Measurements from ENCODE around the gene MAP2K1. TPM values are rescaled to one million over a fixed set of nuclear protein-coding genes. Genes with fewer than 3 reads are reported as not detected.
"Not testable (repeated sequence)": the region's sequence is repeated elsewhere in the genome, so short reads cannot be mapped to it uniquely, and the experiment has no call there.

MAP2K1 gene
- total RNA-seq, 1 donor from 2014 or later = 66.5 TPM

- Mint-ChIP-seq H3K36me3 (ENCODE audit: low read depth, unreplicated experiment) (peaks cover 21% of the 10 kb centered on the region), H3K4me3 (ENCODE audit: unreplicated experiment) (no peak overlapping the region), H3K27ac (ENCODE audit: unreplicated experiment) (no peak overlapping the region), H3K27me3 (ENCODE audit: low read depth, unreplicated experiment) (no peaks in the 10 kb centered on the region), H3K9me3 (ENCODE audit: unreplicated experiment) (peaks cover 3% of the 10 kb centered on the region), H3K4me1 (ENCODE audit: low read depth, unreplicated experiment) (peaks cover 19% of the 10 kb centered on the region)
- H3K9me3 ChIP-seq (ENCODE audit: insufficient read depth, low read depth, low read length) = no peaks in the 10 kb centered on the region
- no peaks in the 10 kb centered on the region for H4K20me1 ChIP-seq (ENCODE audit: insufficient read depth, low read length)
- no peaks in the 10 kb centered on the region for H3K79me2 ChIP-seq (ENCODE audit: insufficient read depth, low read length)
- no peak overlapping the region for H3K9ac ChIP-seq (ENCODE audit: low read length)
- no peaks in the 10 kb centered on the region for H3K36me3 ChIP-seq (ENCODE audit: insufficient read depth, low read length)
- no peak for FAIRE-seq
- peaks cover 13% of the 10 kb centered on the region for H3K4me1 ChIP-seq (ENCODE audit: insufficient read depth, low read length)
- DNase-seq (ENCODE audit: low read depth) = no peak
- H3K27me3 ChIP-seq (ENCODE audit: insufficient read depth, low read length) = no peaks in the 10 kb centered on the region
- H3K4me2 ChIP-seq (ENCODE audit: low read length) = no peak overlapping the region
- no peak overlapping the region for H3K27ac ChIP-seq (ENCODE audit: low read depth, low read length)
- H2AFZ ChIP-seq (ENCODE audit: low read depth, low read length) = no peak overlapping the region
- no peak for TF ChIP-seq EZH2 (IDR thresholded peaks at IDR 0.05; ENCODE audit: insufficient read depth, low read length)
- TF ChIP-seq CTCF (IDR thresholded peaks at IDR 0.05; ENCODE audit: insufficient read depth, low read depth, low read length) = no peak
- H3K4me3 ChIP-seq (ENCODE audit: insufficient read depth, low read depth, low read length) = no peak overlapping the region
These were observed 75.9 kb downstream of the MAP2K1 start for GRCh38 chr15:66462627-66463026.

GRCh38 chr15:66465294-66465693 is 78.6 kb downstream of the MAP2K1 start:
- not testable (repeated sequence) for H3K4me2 ChIP-seq (ENCODE audit: low read length); H3K79me2 ChIP-seq (ENCODE audit: insufficient read depth, low read length); H3K4me3 Mint-ChIP-seq (ENCODE audit: unreplicated experiment); FAIRE-seq; H3K27ac ChIP-seq (ENCODE audit: low read depth, low read length); H3K27me3 ChIP-seq (ENCODE audit: insufficient read depth, low read length); H3K9me3 Mint-ChIP-seq (ENCODE audit: unreplicated experiment); H3K9ac ChIP-seq (ENCODE audit: low read length); H2AFZ ChIP-seq (ENCODE audit: low read depth, low read length); H3K4me3 ChIP-seq (ENCODE audit: insufficient read depth, low read depth, low read length); H3K27me3 Mint-ChIP-seq (ENCODE audit: low read depth, unreplicated experiment); DNase-seq (ENCODE audit: low read depth); H4K20me1 ChIP-seq (ENCODE audit: insufficient read depth, low read length); H3K27ac Mint-ChIP-seq (ENCODE audit: unreplicated experiment); H3K4me1 ChIP-seq (ENCODE audit: insufficient read depth, low read length); H3K9me3 ChIP-seq (ENCODE audit: insufficient read depth, low read depth, low read length); H3K36me3 ChIP-seq (ENCODE audit: insufficient read depth, low read length)
- Mint-ChIP-seq H3K4me1 (ENCODE audit: low read depth, unreplicated experiment) (peaks cover 11% of the 10 kb centered on the region), H3K36me3 (ENCODE audit: low read depth, unreplicated experiment) (peaks cover 17% of the 10 kb centered on the region)

GRCh38 chr15:66467162-66468040 is 80.7 kb downstream of the MAP2K1 start:
- not testable (repeated sequence) for H4K20me1 ChIP-seq (ENCODE audit: insufficient read depth, low read length); H3K9ac ChIP-seq (ENCODE audit: low read length); DNase-seq (ENCODE audit: low read depth); H3K4me1 ChIP-seq (ENCODE audit: insufficient read depth, low read length); H3K27me3 Mint-ChIP-seq (ENCODE audit: low read depth, unreplicated experiment); FAIRE-seq; H3K4me3 ChIP-seq (ENCODE audit: insufficient read depth, low read depth, low read length); H3K27ac Mint-ChIP-seq (ENCODE audit: unreplicated experiment); H3K27me3 ChIP-seq (ENCODE audit: insufficient read depth, low read length); H3K9me3 Mint-ChIP-seq (ENCODE audit: unreplicated experiment); H3K79me2 ChIP-seq (ENCODE audit: insufficient read depth, low read length); H3K9me3 ChIP-seq (ENCODE audit: insufficient read depth, low read depth, low read length); H3K4me1 Mint-ChIP-seq (ENCODE audit: low read depth, unreplicated experiment); H3K4me2 ChIP-seq (ENCODE audit: low read length); H2AFZ ChIP-seq (ENCODE audit: low read depth, low read length); H3K4me3 Mint-ChIP-seq (ENCODE audit: unreplicated experiment); H3K36me3 ChIP-seq (ENCODE audit: insufficient read depth, low read length); H3K27ac ChIP-seq (ENCODE audit: low read depth, low read length)
- peaks cover 14% of the 10 kb centered on the region for H3K36me3 Mint-ChIP-seq (ENCODE audit: low read depth, unreplicated experiment)

GRCh38 chr15:66470825-66471224 is 84.1 kb downstream of the MAP2K1 start:
- H3K36me3 Mint-ChIP-seq (ENCODE audit: low read depth, unreplicated experiment); H3K27me3 Mint-ChIP-seq (ENCODE audit: low read depth, unreplicated experiment); H3K27ac ChIP-seq (ENCODE audit: low read depth, low read length); H3K4me1 ChIP-seq (ENCODE audit: insufficient read depth, low read length); FAIRE-seq; H4K20me1 ChIP-seq (ENCODE audit: insufficient read depth, low read length); H3K9me3 ChIP-seq (ENCODE audit: insufficient read depth, low read depth, low read length); H3K4me3 ChIP-seq (ENCODE audit: insufficient read depth, low read depth, low read length); H2AFZ ChIP-seq (ENCODE audit: low read depth, low read length); H3K4me3 Mint-ChIP-seq (ENCODE audit: unreplicated experiment); H3K27ac Mint-ChIP-seq (ENCODE audit: unreplicated experiment); H3K9ac ChIP-seq (ENCODE audit: low read length); H3K36me3 ChIP-seq (ENCODE audit: insufficient read depth, low read length); H3K27me3 ChIP-seq (ENCODE audit: insufficient read depth, low read length); H3K79me2 ChIP-seq (ENCODE audit: insufficient read depth, low read length); H3K4me2 ChIP-seq (ENCODE audit: low read length); H3K9me3 Mint-ChIP-seq (ENCODE audit: unreplicated experiment); DNase-seq (ENCODE audit: low read depth): not testable (repeated sequence)
- peaks cover 19% of the 10 kb centered on the region for H3K4me1 Mint-ChIP-seq (ENCODE audit: low read depth, unreplicated experiment)
